Ureter (tissue), 1 donor: Measurements from ENCODE around the gene BOLA3. TPM values are rescaled to one million over a fixed set of nuclear protein-coding genes. Genes with fewer than 3 reads are reported as not detected.
"Not testable (repeated sequence)": the region's sequence is repeated elsewhere in the genome, so short reads cannot be mapped to it uniquely, and the experiment has no call there.

Source experiments
- DNase-seq: peaks from one replicate; pipeline ENCODE4 v3.0.0-alpha.2; 2020; ENCODE audit warnings: low spot score
- total RNA-seq: library from RNA; stranded (reverse); gene quantifications from one replicate; pipeline ENCODE4 v1.2.4, GENCODE V29; 2023
- donor health status: DM: yes; HTN: yes; CAD: no.

The BOLA3 gene
- total RNA-seq, 1 donor from 2014 or later = 40.6 TPM

- DNase-seq = no peak
Observed at GRCh38 chr2:74102516-74102915, 45.2 kb downstream of the BOLA3 start.

GRCh38 chr2:74101574-74102300 lies 46.0 kb downstream of the BOLA3 start:
- no peak for DNase-seq

- DNase-seq = no peak
Observed at GRCh38 chr2:74100254-74101216, 47.2 kb downstream of the BOLA3 start.

DNA sequence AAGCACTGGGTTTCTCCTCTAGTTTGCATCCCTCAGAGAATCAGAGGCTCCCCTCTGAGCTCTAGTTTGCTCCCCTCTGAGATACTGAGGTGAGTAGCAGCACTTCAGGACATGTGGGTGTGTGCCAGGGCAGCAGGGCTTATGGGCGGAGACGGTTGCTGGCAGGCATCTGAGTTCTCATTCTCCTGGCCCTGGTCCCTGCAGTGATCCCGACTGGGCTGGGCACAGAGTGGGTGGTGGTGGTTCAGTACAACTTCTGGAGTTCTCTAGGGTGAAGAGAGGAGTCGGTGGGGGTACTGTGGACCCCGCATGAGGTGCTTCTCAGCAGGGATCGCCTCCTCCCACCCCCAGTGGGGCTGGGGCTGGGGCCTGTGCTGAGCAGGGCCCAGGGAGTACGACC lies 47.9 kb downstream of the BOLA3 start:
- DNase-seq = no peak

GRCh38 chr2:74099271-74099670 lies 48.4 kb downstream of the BOLA3 start:
- no peak for DNase-seq

GRCh38 chr2:74097574-74097973 lies 50.1 kb downstream of the BOLA3 start:
- peak; percentile 23 for DNase-seq

DNA sequence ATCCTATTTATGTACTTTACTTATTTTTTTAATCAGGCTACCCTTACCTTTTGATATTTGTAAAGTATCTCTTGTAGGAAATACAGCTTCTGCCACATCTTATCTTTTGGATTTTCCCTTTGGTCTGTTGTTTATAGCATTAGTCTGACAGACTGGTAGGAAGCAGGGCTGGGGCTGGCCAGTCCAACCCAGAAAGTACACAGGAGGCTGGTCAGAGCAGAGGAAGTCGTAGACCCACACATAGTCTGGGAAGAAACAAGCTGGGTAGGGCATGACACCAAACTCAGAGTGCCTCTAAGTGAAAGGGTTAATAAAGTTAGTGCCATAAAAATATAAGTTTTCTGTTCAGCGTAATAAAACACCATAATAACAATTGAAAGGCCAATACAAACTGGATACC lies 51.7 kb downstream of the BOLA3 start:
- no peak for DNase-seq

- DNase-seq = peak; percentile 17
Observed at GRCh38 chr2:74095632-74096031, 52.1 kb downstream of the BOLA3 start.

DNA sequence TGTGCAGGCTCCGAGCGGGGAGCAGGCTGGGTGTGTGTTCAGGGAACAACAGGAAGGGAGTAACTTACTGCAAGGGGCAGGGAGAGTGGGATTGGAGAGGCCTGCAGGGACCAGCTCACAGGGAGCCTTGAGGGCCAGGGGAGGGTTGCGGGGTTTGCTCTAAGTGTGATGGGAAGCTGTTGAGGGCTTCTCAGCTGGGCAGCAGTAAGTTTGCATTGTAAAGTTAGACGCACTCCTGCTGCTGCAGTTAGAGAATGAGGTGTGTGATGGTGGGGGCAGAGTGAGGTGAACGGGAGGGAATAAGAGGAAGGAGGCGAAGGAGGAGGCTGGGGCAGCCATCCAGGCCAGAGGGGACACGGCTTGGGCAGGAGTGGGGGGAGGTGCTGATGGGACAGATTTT lies 53.4 kb downstream of the BOLA3 start:
- peak; percentile 29 for DNase-seq

DNA sequence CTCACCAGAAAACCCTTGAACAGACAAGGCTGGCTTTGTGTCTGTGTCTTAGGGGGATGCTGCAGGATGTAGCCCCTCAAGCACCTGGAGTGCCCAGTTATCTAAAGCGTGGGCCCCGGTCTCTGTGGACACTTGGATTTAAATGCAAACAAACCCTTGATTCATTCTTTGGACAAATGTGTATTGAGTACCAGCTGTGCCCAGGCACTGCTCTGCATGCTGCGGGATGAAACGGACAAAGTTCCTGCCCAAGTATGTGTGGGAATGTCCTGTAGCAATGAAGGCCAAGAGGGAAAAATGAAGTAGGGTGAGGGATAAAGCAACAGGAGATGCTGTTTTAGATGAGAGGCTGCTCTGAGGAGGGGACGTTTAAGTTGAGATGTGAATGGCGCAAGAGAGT lies 53.9 kb downstream of the BOLA3 start:
- no peak for DNase-seq

- DNase-seq = no peak
Observed at GRCh38 chr2:74093426-74093825, 54.3 kb downstream of the BOLA3 start.

DNA sequence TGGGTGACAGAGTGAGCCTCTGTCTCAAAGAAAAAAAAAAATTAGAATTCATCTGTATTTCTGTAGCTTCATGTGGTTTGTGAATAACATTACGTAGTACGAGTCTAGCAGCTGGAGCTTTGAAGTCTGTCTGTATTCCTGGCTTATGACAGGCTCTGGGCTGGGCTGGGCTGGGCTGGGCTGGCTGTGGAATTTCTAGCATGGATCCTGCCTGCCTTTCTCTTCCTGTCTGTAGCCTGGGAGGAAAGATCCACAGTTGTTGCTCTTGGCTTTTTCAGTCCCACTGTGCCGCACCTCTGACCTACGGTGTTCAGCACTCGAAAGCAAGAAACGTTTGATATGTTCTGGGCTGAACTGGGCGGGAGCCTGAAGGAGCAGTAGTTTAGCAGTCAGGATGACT lies 55.4 kb downstream of the BOLA3 start:
- DNase-seq = no peak

- no peak for DNase-seq
Observed at GRCh38 chr2:74091391-74091790, 56.3 kb downstream of the BOLA3 start.

GRCh38 chr2:74089816-74090745 lies 57.6 kb downstream of the BOLA3 start:
- DNase-seq = no peak

DNA sequence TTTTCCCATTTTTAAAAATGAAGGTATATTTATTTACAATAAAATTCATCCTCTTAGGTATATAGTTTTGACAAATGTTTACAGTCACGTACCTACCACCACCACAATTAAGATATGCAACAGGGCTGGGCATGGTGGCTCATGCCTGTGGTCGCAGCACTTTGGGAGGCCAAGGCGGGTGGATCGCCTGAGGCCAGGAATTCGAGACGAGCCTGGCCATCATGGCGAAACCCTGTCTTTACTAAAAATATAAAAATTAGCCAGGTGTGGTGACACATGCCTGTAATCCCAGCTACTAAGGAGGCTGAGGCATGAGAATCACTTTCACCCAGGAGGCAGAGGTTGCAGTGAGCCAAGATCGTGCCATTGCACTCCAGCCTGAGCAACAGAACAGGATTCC lies 59.0 kb downstream of the BOLA3 start:
- not testable (repeated sequence) for DNase-seq

GRCh38 chr2:74087696-74088095 lies 60.0 kb downstream of the BOLA3 start:
- DNase-seq = no peak

DNA sequence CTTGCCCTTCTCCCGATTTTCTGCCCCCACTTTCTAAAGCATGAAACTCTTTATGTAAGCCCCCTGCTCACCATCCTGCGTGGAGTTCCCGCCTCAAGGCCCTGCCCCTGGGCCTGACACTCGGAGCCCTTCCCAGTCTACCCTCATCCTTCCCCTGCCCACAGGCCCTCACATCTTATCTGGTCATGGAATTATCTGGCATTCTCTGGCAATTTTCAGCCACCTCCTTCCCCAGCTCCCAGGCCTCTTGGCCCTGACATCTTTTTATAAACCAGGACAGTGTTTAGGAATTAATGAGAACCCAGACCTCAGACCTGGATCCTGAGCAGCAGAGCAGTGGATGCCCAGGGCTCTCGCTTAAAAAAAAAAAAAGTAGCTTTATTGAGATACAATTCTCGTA lies 61.7 kb downstream of the BOLA3 start:
- DNase-seq = no peak

Other genes starting within 250 kb of the BOLA3 start
- gene DGUOK, start 221.0 kb downstream of the BOLA3 start, total RNA-seq = 63.3 TPM
- gene TET3, start 163.0 kb downstream of the BOLA3 start, total RNA-seq = 28.7 TPM
- gene MOB1A, start 31.0 kb upstream of the BOLA3 start, total RNA-seq = 96.9 TPM
- gene MTHFD2, start 50.7 kb upstream of the BOLA3 start, total RNA-seq = 92.5 TPM
- 7.2 TPM for gene SLC4A5, start 195.5 kb upstream of the BOLA3 start, total RNA-seq
- gene DCTN1, start 232.4 kb upstream of the BOLA3 start, total RNA-seq = 143 TPM